ENCODE results near the gene CACNA1C.

Gene CACNA1C

DNA sequence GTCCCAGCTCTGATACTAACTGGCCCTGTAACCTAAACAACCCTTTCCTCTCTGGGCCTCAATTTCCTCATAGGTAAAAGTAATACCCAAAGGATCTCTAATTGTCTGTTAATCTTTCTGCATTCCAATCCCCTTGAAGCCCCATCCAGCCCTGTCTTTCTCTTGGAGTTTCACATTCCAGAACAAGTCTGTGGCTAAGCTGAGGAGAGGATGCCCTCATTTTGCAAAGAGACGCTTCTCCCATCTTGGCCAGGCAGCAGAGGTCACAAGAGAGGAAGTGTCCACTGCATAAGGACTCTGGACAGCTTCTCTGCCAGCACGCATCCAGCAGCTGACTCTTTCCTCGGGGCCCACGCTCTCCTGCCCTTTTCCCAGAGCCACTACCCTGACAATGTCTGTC lies 478.6 kb downstream of the CACNA1C start:
- no peak overlapping the region for H3K9ac ChIP-seq (ENCODE audit: low read length in 2 of 2)
- H3K4me1 ChIP-seq (ENCODE audit: control insufficient read depth, insufficient read depth, low read length): no peaks in the 10 kb centered on the region
- H3K27ac ChIP-seq (ENCODE audit: low read length): no peak overlapping the region
- H3K36me3 ChIP-seq (ENCODE audit: control insufficient read depth in 2 of 2, insufficient read depth in 2 of 2, low read length in 2 of 2): peaks cover 32 to 49% of the 10 kb centered on the region in 2 donors
- H3K9me3 ChIP-seq (ENCODE audit: control insufficient read depth in 2 of 2, low read length in 2 of 2): no peaks in the 10 kb centered on the region
- H3K27me3 ChIP-seq (ENCODE audit: control insufficient read depth in 1 of 2, insufficient read depth in 2 of 2, low read length in 2 of 2): no peaks in the 10 kb centered on the region
- H3K4me3 ChIP-seq (ENCODE audit: low read length in 2 of 2): no peak overlapping the region

DNA sequence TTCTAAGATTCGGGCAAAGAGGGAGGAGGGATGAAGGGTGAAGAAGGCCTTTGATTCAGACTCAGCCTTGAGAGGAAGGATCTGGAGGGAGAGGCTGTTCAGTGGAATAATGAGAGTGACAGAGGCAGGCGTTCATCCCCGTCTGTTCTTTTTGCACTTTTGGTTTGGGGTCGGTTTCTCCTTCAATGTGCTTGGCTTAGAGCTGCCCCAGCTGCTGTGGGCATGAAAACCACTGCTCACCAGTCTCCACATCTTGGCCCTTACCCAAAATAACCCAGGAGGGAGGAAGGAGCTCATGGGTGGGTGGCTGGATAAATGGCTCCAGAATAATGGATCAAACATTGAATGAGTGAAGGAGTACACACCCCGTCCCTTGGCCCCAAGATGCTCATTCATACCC lies 480.2 kb downstream of the CACNA1C start:
- Histone ChIP-seq H3K9me3 (ENCODE audit: control insufficient read depth in 2 of 2, low read length in 2 of 2) (no peaks in the 10 kb centered on the region), H3K4me3 (ENCODE audit: low read length in 2 of 2) (no peak overlapping the region), H3K36me3 (ENCODE audit: control insufficient read depth in 2 of 2, insufficient read depth in 2 of 2, low read length in 2 of 2) (peaks cover 32 to 48% of the 10 kb centered on the region in 2 donors), H3K27ac (ENCODE audit: low read length) (no peak overlapping the region), H3K9ac (ENCODE audit: low read length in 2 of 2) (no peak overlapping the region), H3K4me1 (ENCODE audit: control insufficient read depth, insufficient read depth, low read length) (no peaks in the 10 kb centered on the region), H3K27me3 (ENCODE audit: control insufficient read depth in 1 of 2, insufficient read depth in 2 of 2, low read length in 2 of 2) (no peaks in the 10 kb centered on the region)

DNA sequence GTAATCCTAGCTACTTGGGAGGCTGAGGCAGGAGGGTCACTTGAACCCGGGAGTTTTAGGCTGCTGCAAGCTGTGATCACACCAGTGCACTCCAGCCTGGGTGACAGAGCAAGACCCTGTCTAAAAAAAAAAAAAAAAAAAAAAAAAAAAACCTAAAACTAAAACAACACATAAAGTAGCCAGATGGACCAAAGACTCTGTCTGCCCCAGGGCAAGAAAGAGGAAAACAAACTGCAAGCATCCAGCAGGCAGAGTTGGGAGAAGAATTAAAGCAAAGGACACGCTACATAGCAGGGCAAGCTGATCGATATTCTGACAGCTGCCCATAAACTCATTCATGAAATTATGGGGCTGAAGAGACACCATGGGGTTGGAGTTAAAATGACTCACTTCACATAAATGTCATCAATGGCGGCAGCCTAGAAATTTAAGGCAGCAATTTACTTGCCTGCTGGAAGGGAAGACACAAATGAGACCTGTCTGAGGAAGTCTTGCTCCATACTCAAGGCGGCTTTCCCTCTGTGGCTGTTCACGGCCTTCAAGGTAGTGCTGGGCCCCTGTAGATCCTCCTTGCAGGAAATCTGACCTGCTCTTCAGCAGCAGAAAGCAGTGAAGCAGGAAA lies 482.9 kb downstream of the CACNA1C start:
- Histone ChIP-seq H3K36me3 (ENCODE audit: control insufficient read depth in 2 of 2, insufficient read depth in 2 of 2, low read length in 2 of 2) (peaks cover 26 to 37% of the 10 kb centered on the region in 2 donors), H3K27me3 (ENCODE audit: control insufficient read depth in 1 of 2, insufficient read depth in 2 of 2, low read length in 2 of 2) (no peaks in the 10 kb centered on the region), H3K27ac (ENCODE audit: low read length) (no peak overlapping the region), H3K4me3 (ENCODE audit: low read length in 2 of 2) (no peak overlapping the region), H3K4me1 (ENCODE audit: control insufficient read depth, insufficient read depth, low read length) (no peaks in the 10 kb centered on the region), H3K9me3 (ENCODE audit: control insufficient read depth in 2 of 2, low read length in 2 of 2) (no peaks in the 10 kb centered on the region), H3K9ac (ENCODE audit: low read length in 2 of 2) (no peak overlapping the region)

DNA sequence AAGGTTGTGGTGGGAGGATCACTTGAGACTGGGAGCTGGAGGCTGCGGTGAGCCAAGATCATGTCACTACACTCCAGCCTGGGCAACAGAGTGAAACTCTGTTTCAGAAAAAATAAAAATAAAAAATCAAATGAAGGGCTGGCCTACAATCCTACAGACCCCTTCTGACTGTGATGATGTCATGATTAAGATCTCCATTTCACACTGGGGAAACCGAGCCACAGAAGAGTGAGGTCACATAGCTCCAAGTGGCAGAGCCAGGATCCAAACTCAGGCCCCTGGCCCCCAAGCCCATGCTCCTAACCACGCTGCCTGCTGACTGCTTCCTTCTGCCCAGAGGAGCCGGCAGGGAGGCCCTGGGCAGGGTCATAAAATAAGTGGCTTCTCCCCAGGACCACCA lies 483.9 kb downstream of the CACNA1C start:
- Histone ChIP-seq H3K36me3 (ENCODE audit: control insufficient read depth in 2 of 2, insufficient read depth in 2 of 2, low read length in 2 of 2) (peaks cover 18 to 31% of the 10 kb centered on the region in 2 donors), H3K4me3 (ENCODE audit: low read length in 2 of 2) (no peak overlapping the region), H3K9me3 (ENCODE audit: control insufficient read depth in 2 of 2, low read length in 2 of 2) (no peaks in the 10 kb centered on the region), H3K4me1 (ENCODE audit: control insufficient read depth, insufficient read depth, low read length) (no peaks in the 10 kb centered on the region), H3K27ac (ENCODE audit: low read length) (no peak overlapping the region), H3K9ac (ENCODE audit: low read length in 2 of 2) (no peak overlapping the region), H3K27me3 (ENCODE audit: control insufficient read depth in 1 of 2, insufficient read depth in 2 of 2, low read length in 2 of 2) (no peaks in the 10 kb centered on the region)

- Histone ChIP-seq H3K4me3 (ENCODE audit: low read length in 2 of 2) (no peak overlapping the region), H3K9ac (ENCODE audit: low read length in 2 of 2) (no peak overlapping the region), H3K36me3 (ENCODE audit: control insufficient read depth in 2 of 2, insufficient read depth in 2 of 2, low read length in 2 of 2) (peaks cover 8 to 20% of the 10 kb centered on the region in 2 donors), H3K4me1 (ENCODE audit: control insufficient read depth, insufficient read depth, low read length) (no peaks in the 10 kb centered on the region), H3K27ac (ENCODE audit: low read length) (no peak overlapping the region), H3K9me3 (ENCODE audit: control insufficient read depth in 2 of 2, low read length in 2 of 2) (no peaks in the 10 kb centered on the region), H3K27me3 (ENCODE audit: control insufficient read depth in 1 of 2, insufficient read depth in 2 of 2, low read length in 2 of 2) (no peaks in the 10 kb centered on the region)
Observed at GRCh38 chr12:2537868-2538541, 485.2 kb downstream of the CACNA1C start.

DNA sequence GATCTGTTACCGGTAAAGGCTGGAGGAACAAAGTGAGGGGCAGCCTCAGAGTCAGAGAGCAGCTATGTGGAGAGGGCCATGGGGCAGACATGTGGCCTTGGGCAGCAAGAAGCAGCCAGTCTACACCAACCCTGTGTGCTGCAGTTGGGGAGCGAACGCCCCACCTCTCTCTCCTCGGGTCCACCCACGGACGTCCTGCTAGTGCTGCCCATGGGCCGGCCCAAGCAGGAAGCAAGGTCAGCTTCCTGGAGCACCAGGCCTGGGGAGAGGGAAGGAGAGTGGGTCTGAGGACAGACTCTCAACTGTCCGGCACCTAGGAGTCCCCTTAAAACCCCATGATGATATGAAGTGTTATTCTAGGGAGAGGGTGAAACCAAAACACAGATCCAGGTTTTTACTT lies 487.2 kb downstream of the CACNA1C start:
- Histone ChIP-seq H3K4me3 (ENCODE audit: low read length in 2 of 2) (no peak overlapping the region), H3K9me3 (ENCODE audit: control insufficient read depth in 2 of 2, low read length in 2 of 2) (no peaks in the 10 kb centered on the region), H3K27ac (ENCODE audit: low read length) (peak overlapping the region; percentile 24), H3K4me1 (ENCODE audit: control insufficient read depth, insufficient read depth, low read length) (no peaks in the 10 kb centered on the region), H3K27me3 (ENCODE audit: control insufficient read depth in 1 of 2, insufficient read depth in 2 of 2, low read length in 2 of 2) (no peaks in the 10 kb centered on the region), H3K9ac (ENCODE audit: low read length in 2 of 2) (no peak overlapping the region), H3K36me3 (ENCODE audit: control insufficient read depth in 2 of 2, insufficient read depth in 2 of 2, low read length in 2 of 2) (peaks cover 2 to 16% of the 10 kb centered on the region in 2 donors)

- H3K4me1 ChIP-seq (ENCODE audit: control insufficient read depth, insufficient read depth, low read length): no peaks in the 10 kb centered on the region
- no peaks in the 10 kb centered on the region for H3K9me3 ChIP-seq (ENCODE audit: control insufficient read depth in 2 of 2, low read length in 2 of 2)
- no peak overlapping the region for H3K9ac ChIP-seq (ENCODE audit: low read length in 2 of 2)
- no peak overlapping the region for H3K4me3 ChIP-seq (ENCODE audit: low read length in 2 of 2)
- H3K36me3 ChIP-seq (ENCODE audit: control insufficient read depth in 2 of 2, insufficient read depth in 2 of 2, low read length in 2 of 2): peaks cover 2 to 16% of the 10 kb centered on the region in 2 donors
- peak overlapping the region; percentile 24 for H3K27ac ChIP-seq (ENCODE audit: low read length)
- H3K27me3 ChIP-seq (ENCODE audit: control insufficient read depth in 1 of 2, insufficient read depth in 2 of 2, low read length in 2 of 2): no peaks in the 10 kb centered on the region
Observed at GRCh38 chr12:2540535-2540941, 487.8 kb downstream of the CACNA1C start.

DNA sequence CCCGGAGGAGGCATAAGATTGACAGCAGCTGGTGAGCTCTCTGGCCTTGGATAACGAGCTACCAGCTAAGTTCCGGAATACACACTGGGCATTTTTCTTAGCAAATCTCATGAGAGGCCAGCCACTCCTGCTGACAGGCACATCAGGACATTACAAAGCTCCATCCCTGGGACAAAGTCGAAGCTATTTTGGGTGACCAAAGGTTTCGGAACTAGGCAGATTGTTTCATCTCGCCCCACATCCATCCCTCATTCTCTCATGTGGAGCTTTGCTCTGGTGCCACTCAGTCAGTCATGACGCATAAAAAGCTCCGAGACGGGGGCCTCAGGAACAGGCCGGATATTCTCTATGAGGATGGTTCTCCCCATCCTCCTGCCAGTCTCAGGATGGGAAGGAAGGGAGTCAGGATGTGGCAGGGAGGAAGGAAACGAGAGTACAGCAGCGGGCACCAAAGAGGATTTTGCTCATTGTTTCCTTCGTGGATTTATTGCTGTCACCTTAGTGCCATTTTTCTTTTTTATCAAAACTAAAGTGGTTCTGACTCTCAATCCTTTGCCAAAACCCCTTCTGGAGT lies 488.9 kb downstream of the CACNA1C start:
- Histone ChIP-seq H3K27ac (ENCODE audit: low read length) (no peak overlapping the region), H3K27me3 (ENCODE audit: control insufficient read depth in 1 of 2, insufficient read depth in 2 of 2, low read length in 2 of 2) (no peaks in the 10 kb centered on the region), H3K4me3 (ENCODE audit: low read length in 2 of 2) (no peak overlapping the region), H3K36me3 (ENCODE audit: control insufficient read depth in 2 of 2, insufficient read depth in 2 of 2, low read length in 2 of 2) (peaks cover 8 to 20% of the 10 kb centered on the region in 2 donors), H3K4me1 (ENCODE audit: control insufficient read depth, insufficient read depth, low read length) (no peaks in the 10 kb centered on the region), H3K9me3 (ENCODE audit: control insufficient read depth in 2 of 2, low read length in 2 of 2) (no peaks in the 10 kb centered on the region), H3K9ac (ENCODE audit: low read length in 2 of 2) (no peak overlapping the region)

- H3K9ac ChIP-seq (ENCODE audit: low read length in 2 of 2): no peak overlapping the region
- no peaks in the 10 kb centered on the region for H3K9me3 ChIP-seq (ENCODE audit: control insufficient read depth in 2 of 2, low read length in 2 of 2)
- H3K36me3 ChIP-seq (ENCODE audit: control insufficient read depth in 2 of 2, insufficient read depth in 2 of 2, low read length in 2 of 2): peaks cover 8 to 29% of the 10 kb centered on the region in 2 donors
- no peak overlapping the region for H3K27ac ChIP-seq (ENCODE audit: low read length)
- no peak overlapping the region for H3K4me3 ChIP-seq (ENCODE audit: low read length in 2 of 2)
- no peaks in the 10 kb centered on the region for H3K27me3 ChIP-seq (ENCODE audit: control insufficient read depth in 1 of 2, insufficient read depth in 2 of 2, low read length in 2 of 2)
- no peaks in the 10 kb centered on the region for H3K4me1 ChIP-seq (ENCODE audit: control insufficient read depth, insufficient read depth, low read length)
Observed at GRCh38 chr12:2543801-2544200, 491.0 kb downstream of the CACNA1C start.

GRCh38 chr12:2544230-2544629 lies 491.4 kb downstream of the CACNA1C start:
- H3K4me3 ChIP-seq (ENCODE audit: low read length in 2 of 2): no peak overlapping the region
- H3K9me3 ChIP-seq (ENCODE audit: control insufficient read depth in 2 of 2, low read length in 2 of 2): no peaks in the 10 kb centered on the region
- peaks cover 8 to 32% of the 10 kb centered on the region in 2 donors for H3K36me3 ChIP-seq (ENCODE audit: control insufficient read depth in 2 of 2, insufficient read depth in 2 of 2, low read length in 2 of 2)
- H3K9ac ChIP-seq (ENCODE audit: low read length in 2 of 2): no peak overlapping the region
- H3K27ac ChIP-seq (ENCODE audit: low read length): no peak overlapping the region
- no peaks in the 10 kb centered on the region for H3K4me1 ChIP-seq (ENCODE audit: control insufficient read depth, insufficient read depth, low read length)
- no peaks in the 10 kb centered on the region for H3K27me3 ChIP-seq (ENCODE audit: control insufficient read depth in 1 of 2, insufficient read depth in 2 of 2, low read length in 2 of 2)
